DND-41 (cell line): ENCODE data around the gene HOXC10.

Experiments
- ATAC-seq: fragments of 200-7000 bp; cut with Tn5 transposase; 3 replicates; pipeline ENCODE4 v1.9.1; 2021; ENCODE audit warnings: low read depth; ENCODE audit not compliant: insufficient read depth
- DNase-seq: peaks from one replicate; pipeline ENCODE4 v3.0.0-alpha.2; 2020
- H2AFZ ChIP-seq: 2 replicates; pipeline ENCODE4 v1.6.0; 2012; ENCODE audit warnings: low read depth, low read length
- H3K27ac ChIP-seq: 2 replicates; pipeline ENCODE4 v1.5.1; 2012; ENCODE audit warnings: low read length, inconsistent platforms
- H3K27me3 ChIP-seq: fragments of 200-600 bp; sonication (generic); 2 replicates; pipeline ENCODE4 v1.6.0; 2012; ENCODE audit warnings: low read length, mild to moderate bottlenecking, inconsistent platforms; ENCODE audit not compliant: insufficient read depth, poor library complexity
- H3K36me3 ChIP-seq: 2 replicates; pipeline ENCODE4 v1.5.1; 2012; ENCODE audit warnings: low read length, inconsistent platforms; ENCODE audit not compliant: insufficient read depth
- H3K4me1 ChIP-seq: 2 replicates; pipeline ENCODE4 v1.5.1; 2012; ENCODE audit warnings: mild to moderate bottlenecking, low read length; ENCODE audit not compliant: insufficient read depth
- H3K4me2 ChIP-seq: 2 replicates; pipeline ENCODE4 v1.6.0; 2012; ENCODE audit warnings: mild to moderate bottlenecking, moderate library complexity, low read length, inconsistent platforms; ENCODE audit not compliant: insufficient read depth
- H3K4me3 ChIP-seq, 2 experiments: fragments of 200-600 bp in 1 of 2; shearing (Covaris generic) in 1 of 2; 2 replicates each; pipeline ENCODE4 v1.5.1; 2012 to 2016; ENCODE audit warnings: inconsistent platforms in 2 of 2, low read length in 2 of 2, mild to moderate bottlenecking in 2 of 2, low read depth in 1 of 2, moderate library complexity in 1 of 2
- H3K79me2 ChIP-seq: 2 replicates; pipeline ENCODE4 v1.6.0; 2012; ENCODE audit warnings: low read length, inconsistent platforms; ENCODE audit not compliant: insufficient read depth
- H3K9ac ChIP-seq: 2 replicates; pipeline ENCODE4 v1.6.0; 2012; ENCODE audit warnings: low read depth, mild to moderate bottlenecking, inconsistent platforms, low read length, moderate library complexity
- H3K9me3 ChIP-seq: 2 replicates; pipeline ENCODE4 v1.5.1; 2012; ENCODE audit warnings: low read length, moderate library complexity, mild to moderate bottlenecking, inconsistent platforms; ENCODE audit not compliant: insufficient read depth, severe bottlenecking
- H4K20me1 ChIP-seq: 2 replicates; pipeline ENCODE4 v1.6.0; 2012; ENCODE audit warnings: low read length; ENCODE audit not compliant: insufficient read depth
- CTCF ChIP-seq: IDR thresholded peaks from 2 replicates; pipeline ENCODE4 v1.5.1; 2012; ENCODE audit warnings: borderline replicate concordance, low read length, moderate library complexity, mild to moderate bottlenecking; ENCODE audit not compliant: poor library complexity, severe bottlenecking; ENCODE audit errors: extremely low read depth
- EZH2 ChIP-seq: IDR thresholded peaks from 3 replicates; pipeline ENCODE4 v1.6.1; 2012; ENCODE audit warnings: borderline replicate concordance, low read depth, mild to moderate bottlenecking, moderate library complexity, low read length, inconsistent platforms; ENCODE audit not compliant: severe bottlenecking

HOXC10 gene

GRCh38 chr12:54004063-54004840, 19.3 kb downstream of the HOXC10 start:
- Histone ChIP-seq H3K79me2 (no peaks in the 10 kb centered on the region), H3K27ac (no peak overlapping the region), H2AFZ (no peak overlapping the region), H4K20me1 (no peaks in the 10 kb centered on the region), H3K4me3 (no peak overlapping the region), H3K9ac (no peak overlapping the region), H3K36me3 (no peaks in the 10 kb centered on the region), H3K4me1 (peaks cover 8% of the 10 kb centered on the region), H3K4me2 (no peak overlapping the region), H3K27me3 (peaks cover 69% of the 10 kb centered on the region), H3K9me3 (no peaks in the 10 kb centered on the region)
- peak; percentile 18 for TF ChIP-seq CTCF
- no peak for TF ChIP-seq EZH2
- no peak for ATAC-seq
- DNase-seq: no peak

- no peaks in the 10 kb centered on the region for H3K9me3 ChIP-seq
- H3K36me3 ChIP-seq: no peaks in the 10 kb centered on the region
- H3K9ac ChIP-seq: no peak overlapping the region
- DNase-seq: no peak
- peaks cover 8% of the 10 kb centered on the region for H3K4me1 ChIP-seq
- H3K4me2 ChIP-seq: 0 out of 2 replicates have a peak overlapping the region, but pooled peaks have one; percentile 39
- H3K4me3 ChIP-seq: no peak overlapping the region
- H3K27ac ChIP-seq: no peak overlapping the region
- peaks cover 76% of the 10 kb centered on the region for H3K27me3 ChIP-seq
- no peak for TF ChIP-seq CTCF
- TF ChIP-seq EZH2: no peak
- ATAC-seq: no peak
- H3K79me2 ChIP-seq: no peaks in the 10 kb centered on the region
- H4K20me1 ChIP-seq: no peaks in the 10 kb centered on the region
- no peak overlapping the region for H2AFZ ChIP-seq
Observed at GRCh38 chr12:54004841-54005530, 20.0 kb downstream of the HOXC10 start.

- peaks cover 80% of the 10 kb centered on the region for H3K27me3 ChIP-seq
- no peaks in the 10 kb centered on the region for H3K79me2 ChIP-seq
- H4K20me1 ChIP-seq: no peaks in the 10 kb centered on the region
- no peak overlapping the region for H3K4me3 ChIP-seq
- 0 out of 2 replicates have a peak overlapping the region, but pooled peaks have one; percentile 39 for H3K4me2 ChIP-seq
- no peak overlapping the region for H2AFZ ChIP-seq
- H3K27ac ChIP-seq: no peak overlapping the region
- H3K9me3 ChIP-seq: no peaks in the 10 kb centered on the region
- no peak for TF ChIP-seq EZH2
- no peak for TF ChIP-seq CTCF
- ATAC-seq (no peak), DNase-seq (no peak)
- H3K9ac ChIP-seq: no peak overlapping the region
- H3K36me3 ChIP-seq: no peaks in the 10 kb centered on the region
- peaks cover 8% of the 10 kb centered on the region for H3K4me1 ChIP-seq
Observed at GRCh38 chr12:54005531-54005852, 20.5 kb downstream of the HOXC10 start.
